Brain microvascular endothelial cell (primary cell): ENCODE results near the gene TMEM109.
A peak's percentile ranks its signal among the peaks of the same experiment; 100 is the strongest.

ENCODE experiments used
- DNase-seq: peaks from one replicate; pipeline ENCODE4 v3.0.0-alpha.2; 2020
- H3K27ac ChIP-seq: fragments of 250-450 bp; sonication (Bioruptor Pico); 2 replicates; pipeline ENCODE4 v1.5.1; 2020; ENCODE audit warnings: mild to moderate bottlenecking, moderate library complexity
- H3K27me3 ChIP-seq: fragments of 250-450 bp; sonication (Bioruptor Pico); replicated peaks from 2 replicates; pipeline ENCODE4 v1.5.1; 2020; ENCODE audit warnings: mild to moderate bottlenecking
- H3K36me3 ChIP-seq: fragments of 250-450 bp; sonication (Bioruptor Pico); replicated peaks from 2 replicates; pipeline ENCODE4 v1.5.1; 2020; ENCODE audit warnings: mild to moderate bottlenecking
- H3K4me3 ChIP-seq: 2 replicates; pipeline ENCODE4 v1.5.1; 2011; ENCODE audit warnings: low read depth, mild to moderate bottlenecking, control low read depth, low read length, moderate library complexity
- CTCF ChIP-seq: IDR thresholded peaks from 2 replicates; pipeline ENCODE4 v1.5.1; 2011; ENCODE audit warnings: low read depth, mild to moderate bottlenecking, moderate library complexity, low read length, control low read depth, inconsistent platforms; ENCODE audit errors: missing control alignments
- in situ Hi-C: cut with HindIII; loops from 2 replicates; pipeline ENCODE4 v1.10.0; 2017; ENCODE audit warnings: low sequenced_read_pairs, low pct_ligation_motif_present

Gene TMEM109

GRCh38 chr11:60887556-60887955 is 26.4 kb upstream of the TMEM109 start:
- DNase-seq, result peak; percentile 60
- peak; percentile 87 for TF ChIP-seq CTCF
- Histone ChIP-seq H3K27ac (no peak overlapping the region), H3K4me3 (no peak overlapping the region), H3K36me3 (no peaks in the 10 kb centered on the region), H3K27me3 (no peaks in the 10 kb centered on the region)
- in situ Hi-C loops, result no loop called here

GRCh38 chr11:60889869-60890311 is 24.1 kb upstream of the TMEM109 start:
- in situ Hi-C loops, result no loop called here
- TF ChIP-seq CTCF, result no peak
- no peak for DNase-seq
- Histone ChIP-seq H3K27ac (no peak overlapping the region), H3K36me3 (peaks cover 14% of the 10 kb centered on the region), H3K27me3 (no peaks in the 10 kb centered on the region), H3K4me3 (no peak overlapping the region)

GRCh38 chr11:60890696-60891095 is 23.3 kb upstream of the TMEM109 start:
- Histone ChIP-seq H3K27me3 (no peaks in the 10 kb centered on the region), H3K36me3 (peaks cover 18% of the 10 kb centered on the region), H3K27ac (no peak overlapping the region), H3K4me3 (no peak overlapping the region)
- no peak for DNase-seq
- TF ChIP-seq CTCF, result no peak
- in situ Hi-C loops, result no loop called here

GRCh38 chr11:60891103-60891741 is 22.7 kb upstream of the TMEM109 start:
- Histone ChIP-seq H3K27ac (no peak overlapping the region), H3K27me3 (no peaks in the 10 kb centered on the region), H3K36me3 (peaks cover 22% of the 10 kb centered on the region), H3K4me3 (no peak overlapping the region)
- in situ Hi-C loops, result no loop called here
- TF ChIP-seq CTCF, result no peak
- peak; percentile 59 for DNase-seq

- H3K27ac ChIP-seq, result no peak overlapping the region
- no peak overlapping the region for H3K4me3 ChIP-seq
- no peaks in the 10 kb centered on the region for H3K27me3 ChIP-seq
- peaks cover 63% of the 10 kb centered on the region for H3K36me3 ChIP-seq
- no peak for TF ChIP-seq CTCF
- in situ Hi-C loops, result no loop called here
- DNase-seq, result no peak
Observed at GRCh38 chr11:60895687-60896086, 18.3 kb upstream of the TMEM109 start.

GRCh38 chr11:60897496-60897895 is 16.5 kb upstream of the TMEM109 start:
- DNase-seq, result no peak
- no peak for TF ChIP-seq CTCF
- in situ Hi-C loops, result no loop called here
- no peak overlapping the region for H3K4me3 ChIP-seq
- peaks cover 78% of the 10 kb centered on the region for H3K36me3 ChIP-seq
- no peak overlapping the region for H3K27ac ChIP-seq
- no peaks in the 10 kb centered on the region for H3K27me3 ChIP-seq
